Lower lobe of right lung (tissue), 2 donors: ENCODE results near the gene RCCD1. TPM values are rescaled to one million over a fixed set of nuclear protein-coding genes. Genes with fewer than 3 reads are reported as not detected.

ENCODE experiments used
- ATAC-seq, 2 donors: fragments of 200-7000 bp; cut with Tn5 transposase; one replicate each; pipeline ENCODE4 v1.9.1; 2020 to 2022; ENCODE audit warnings: mild to moderate bottlenecking in 2 of 2, moderate library complexity in 2 of 2
- DNase-seq: peaks from one replicate; pipeline ENCODE4 v3.0.0-alpha.2; 2020
- H3K27ac ChIP-seq: fragments of 200-600 bp; one replicate; pipeline ENCODE4 v1.8.0; 2022
- H3K27me3 ChIP-seq: fragments of 200-600 bp; one replicate; pipeline ENCODE4 v1.8.0; 2022; ENCODE audit warnings: low read depth
- H3K36me3 ChIP-seq: fragments of 200-600 bp; one replicate; pipeline ENCODE4 v1.8.0; 2022; ENCODE audit warnings: mild to moderate bottlenecking
- H3K4me1 ChIP-seq: fragments of 200-600 bp; one replicate; pipeline ENCODE4 v1.8.0; 2022
- H3K4me3 ChIP-seq: fragments of 200-600 bp; one replicate; pipeline ENCODE4 v1.8.0; 2022; ENCODE audit warnings: mild to moderate bottlenecking
- H3K9me3 ChIP-seq: fragments of 200-600 bp; one replicate; pipeline ENCODE4 v1.8.0; 2022
- CTCF ChIP-seq: fragments of 200-600 bp; IDR thresholded peaks from one replicate; pipeline ENCODE4 v1.8.0; 2022; ENCODE audit warnings: antibody characterized with exemption, mild to moderate bottlenecking
- intact Hi-C: fragments of 100-400 bp; cut with DNase I; formaldehyde crosslinking; loops from one replicate; pipeline ENCODE4 v1.11.0; 2022
- total RNA-seq: library from RNA; stranded (reverse); fragmentation: NEBNext Ultra II Directional; extraction: Animal tissue kit (Norgen Biotek cat#: 25700); gene quantifications from one replicate; pipeline ENCODE4 v1.2.1, GENCODE V29; 2021
- donor health status: DM: no; HTN: yes; CAD: no; lungs with severe emphysema.

Gene RCCD1
- total RNA-seq, 1 donor from 2014 or later, result 10.3 TPM

- Histone ChIP-seq H3K27me3 (no peaks in the 10 kb centered on the region), H3K4me3 (peak overlapping the region; percentile 21), H3K27ac (peak overlapping the region; percentile 49), H3K9me3 (no peaks in the 10 kb centered on the region), H3K4me1 (peaks cover 12% of the 10 kb centered on the region), H3K36me3 (peaks cover 100% of the 10 kb centered on the region)
- TF ChIP-seq CTCF, result no peak
- DNase-seq (peak; percentile 87), ATAC-seq (peak; percentile 72 to 80)
- intact Hi-C loops, result no loop called here
These were observed 38.8 kb upstream of the RCCD1 start for GRCh38 chr15:90915808-90916440.

- Histone ChIP-seq H3K4me1 (peaks cover 12% of the 10 kb centered on the region), H3K9me3 (no peaks in the 10 kb centered on the region), H3K36me3 (peaks cover 100% of the 10 kb centered on the region), H3K4me3 (peak overlapping the region; percentile 21), H3K27me3 (no peaks in the 10 kb centered on the region), H3K27ac (peak overlapping the region; percentile 49)
- intact Hi-C loops, result no loop called here
- TF ChIP-seq CTCF, result no peak
- DNase-seq, result peak; percentile 36
- no peak for ATAC-seq
These were observed 38.2 kb upstream of the RCCD1 start for GRCh38 chr15:90916461-90916860.

GRCh38 chr15:90917569-90917968, 37.1 kb upstream of the RCCD1 start:
- H3K36me3 ChIP-seq, result peaks cover 95% of the 10 kb centered on the region

GRCh38 chr15:90918034-90918788, 36.5 kb upstream of the RCCD1 start:
- intact Hi-C loops, result no loop called here
- ATAC-seq (no peak), DNase-seq (no peak)
- Histone ChIP-seq H3K4me1 (peaks cover 12% of the 10 kb centered on the region), H3K27ac (no peak overlapping the region), H3K4me3 (no peak overlapping the region), H3K27me3 (no peaks in the 10 kb centered on the region), H3K36me3 (peaks cover 89% of the 10 kb centered on the region), H3K9me3 (no peaks in the 10 kb centered on the region)
- no peak for TF ChIP-seq CTCF

More at GRCh38 chr15:90917569-90917968, 37.1 kb upstream of the RCCD1 start:
- TF ChIP-seq CTCF, result no peak
- DNase-seq (no peak), ATAC-seq (no peak)
- intact Hi-C loops, result no loop called here
- no peak overlapping the region for H3K27ac ChIP-seq
- H3K27me3 ChIP-seq, result no peaks in the 10 kb centered on the region
- H3K9me3 ChIP-seq, result no peaks in the 10 kb centered on the region
- H3K4me3 ChIP-seq, result no peak overlapping the region
- peaks cover 12% of the 10 kb centered on the region for H3K4me1 ChIP-seq

GRCh38 chr15:90918835-90919234, 35.8 kb upstream of the RCCD1 start:
- intact Hi-C loops, result no loop called here
- TF ChIP-seq CTCF, result no peak

More at GRCh38 chr15:90918835-90919234, 35.8 kb upstream of the RCCD1 start:
- Histone ChIP-seq H3K4me3 (no peak overlapping the region), H3K9me3 (no peaks in the 10 kb centered on the region), H3K27me3 (no peaks in the 10 kb centered on the region), H3K36me3 (peaks cover 83% of the 10 kb centered on the region), H3K27ac (no peak overlapping the region), H3K4me1 (peaks cover 12% of the 10 kb centered on the region)
- no peak for DNase-seq
- ATAC-seq, result no peak
